Stimulated activated effector memory CD8-positive, alpha-beta T cell treated with anti-CD3 and anti-CD28 coated beads, Interleukin-12 subunit alpha, Interleukin-12 subunit beta, amount 100 ng/mL, for 72 hours (primary cell): ENCODE results near the gene HMX1.
A peak's percentile ranks its signal among the peaks of the same experiment; 100 is the strongest.

Source experiments
- ATAC-seq: fragments of 150-1000 bp; cut with Tn5 transposase; 2 replicates; pipeline ENCODE4 v1.10.0; 2021
- DNase-seq, 2 donors: peaks; one replicate each; pipeline ENCODE4 v3.0.0; 2021 to 2022; ENCODE audit warnings: low spot score in 2 of 2
- H3K27ac Mint-ChIP-seq: one replicate; pipeline ENCODE4 v1.8.0; 2022; ENCODE audit warnings: mild to moderate bottlenecking, mixed read lengths
- H3K36me3 Mint-ChIP-seq: one replicate; pipeline ENCODE4 v1.8.0; 2022; ENCODE audit warnings: mild to moderate bottlenecking, mixed read lengths
- H3K4me1 Mint-ChIP-seq: one replicate; pipeline ENCODE4 v1.8.0; 2022; ENCODE audit warnings: mixed read lengths
- H3K4me3 Mint-ChIP-seq: one replicate; pipeline ENCODE4 v1.8.0; 2022; ENCODE audit warnings: mild to moderate bottlenecking, mixed read lengths
- H3K9me3 Mint-ChIP-seq: one replicate; pipeline ENCODE4 v1.8.0; 2022; ENCODE audit warnings: mixed read lengths

HMX1 gene

GRCh38 chr4:8871417-8872401 lies at the start of gene HMX1:
Gene HMX1 (minus strand): TSS chr4:8871839. CDS start chr4:8871614, 225 bp downstream.
- Mint-ChIP-seq H3K4me1 (peaks cover 10% of the 10 kb centered on the region), H3K36me3 (peaks cover 5% of the 10 kb centered on the region), H3K27ac (no peak within 1 kb of the TSS), H3K9me3 (no peaks in the 10 kb centered on the region), H3K4me3 (no peak within 1 kb of the TSS)
- ATAC-seq (no peak), DNase-seq (no peak)

GRCh38 chr4:8920969-8921368 lies 49.3 kb upstream of the HMX1 start:
- Mint-ChIP-seq H3K36me3 (no peaks in the 10 kb centered on the region), H3K4me3 (no peak overlapping the region), H3K9me3 (peaks cover 12% of the 10 kb centered on the region), H3K4me1 (peaks cover 15% of the 10 kb centered on the region), H3K27ac (no peak overlapping the region)
- ATAC-seq (no peak), DNase-seq (peak in 1 of 2 donors; percentile 13)

DNA sequence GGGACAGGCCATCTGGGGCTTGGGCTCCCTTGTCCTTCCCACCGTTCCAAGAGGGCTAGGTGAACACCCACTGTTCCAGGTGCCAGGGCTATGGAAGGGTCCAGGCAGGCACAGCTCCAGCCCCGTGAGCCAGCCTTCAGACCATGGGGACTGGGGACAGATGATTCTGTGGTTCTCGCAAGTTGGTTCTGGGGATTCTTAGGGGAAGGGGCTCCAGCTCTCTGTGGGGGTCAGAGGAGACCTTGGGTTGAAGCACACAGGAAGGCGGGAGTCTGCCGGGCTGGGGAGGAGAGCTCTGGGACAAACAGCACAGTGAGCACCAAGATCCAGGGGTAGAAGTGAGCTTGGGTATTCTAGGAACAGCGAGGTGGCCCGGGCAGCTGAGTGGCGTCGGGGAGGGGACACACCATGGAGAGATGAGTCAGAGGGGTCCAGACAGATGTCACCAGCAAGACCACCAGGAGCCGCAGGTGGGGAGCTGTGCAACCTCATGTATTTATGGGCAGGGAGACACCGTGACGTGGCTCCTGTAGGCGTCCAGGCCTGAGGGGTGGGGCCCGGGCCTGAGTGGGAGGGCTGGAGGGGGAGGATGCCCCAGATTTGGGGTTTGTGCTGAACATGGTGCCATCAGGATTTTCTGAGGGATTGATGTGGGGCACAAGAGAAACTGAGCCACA lies 48.8 kb upstream of the HMX1 start:
- Mint-ChIP-seq H3K4me3 (no peak overlapping the region), H3K27ac (no peak overlapping the region), H3K4me1 (peaks cover 15% of the 10 kb centered on the region), H3K36me3 (no peaks in the 10 kb centered on the region), H3K9me3 (peaks cover 12% of the 10 kb centered on the region)
- DNase-seq (peak in 1 of 2 donors; percentile 28), ATAC-seq (no peak)

- ATAC-seq = no peak
- H3K9me3 Mint-ChIP-seq = peaks cover 12% of the 10 kb centered on the region
- peak in 1 of 2 donors; percentile 22 for DNase-seq
- no peaks in the 10 kb centered on the region for H3K36me3 Mint-ChIP-seq
- no peak overlapping the region for H3K27ac Mint-ChIP-seq
- H3K4me3 Mint-ChIP-seq = no peak overlapping the region
- peaks cover 15% of the 10 kb centered on the region for H3K4me1 Mint-ChIP-seq
Observed at GRCh38 chr4:8919651-8920288, 48.1 kb upstream of the HMX1 start.

- H3K9me3 Mint-ChIP-seq = peaks cover 3% of the 10 kb centered on the region
Observed at GRCh38 chr4:8917868-8918783, 46.5 kb upstream of the HMX1 start.

DNA sequence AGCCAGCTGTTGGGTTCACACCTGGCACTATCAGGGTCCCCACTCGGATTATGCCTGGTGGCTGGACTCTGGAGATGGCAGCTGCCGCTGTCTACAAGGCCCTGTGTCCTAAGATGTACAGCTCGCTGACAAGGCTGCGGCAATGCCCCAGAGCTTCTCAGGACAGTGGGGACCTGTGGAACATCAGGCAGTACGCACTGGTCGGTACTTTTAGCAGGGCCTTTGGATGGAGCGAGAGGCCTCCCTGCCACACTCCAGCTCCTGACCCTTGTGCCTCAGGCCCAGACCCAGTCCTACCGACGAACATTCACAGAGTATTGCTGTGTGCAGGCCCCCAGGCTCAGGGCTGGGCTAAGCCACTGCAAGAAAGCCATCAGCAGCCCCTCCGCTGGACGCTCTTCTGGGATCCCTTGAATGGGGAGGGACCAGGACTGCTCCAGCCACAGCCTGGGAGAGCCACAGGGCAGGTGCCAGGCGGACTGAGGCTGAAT lies 45.7 kb upstream of the HMX1 start:
- Mint-ChIP-seq H3K36me3 (no peaks in the 10 kb centered on the region), H3K27ac (no peak overlapping the region), H3K9me3 (no peaks in the 10 kb centered on the region), H3K4me3 (no peak overlapping the region), H3K4me1 (peaks cover 15% of the 10 kb centered on the region)
- ATAC-seq (peak; percentile 14), DNase-seq (peak in 1 of 2 donors; percentile 44)

More at GRCh38 chr4:8917868-8918783, 46.5 kb upstream of the HMX1 start:
- Mint-ChIP-seq H3K4me1 (peaks cover 15% of the 10 kb centered on the region), H3K4me3 (no peak overlapping the region), H3K36me3 (no peaks in the 10 kb centered on the region), H3K27ac (no peak overlapping the region)
- ATAC-seq = peak; percentile 66
- DNase-seq = peak; percentile 74 to 85

DNA sequence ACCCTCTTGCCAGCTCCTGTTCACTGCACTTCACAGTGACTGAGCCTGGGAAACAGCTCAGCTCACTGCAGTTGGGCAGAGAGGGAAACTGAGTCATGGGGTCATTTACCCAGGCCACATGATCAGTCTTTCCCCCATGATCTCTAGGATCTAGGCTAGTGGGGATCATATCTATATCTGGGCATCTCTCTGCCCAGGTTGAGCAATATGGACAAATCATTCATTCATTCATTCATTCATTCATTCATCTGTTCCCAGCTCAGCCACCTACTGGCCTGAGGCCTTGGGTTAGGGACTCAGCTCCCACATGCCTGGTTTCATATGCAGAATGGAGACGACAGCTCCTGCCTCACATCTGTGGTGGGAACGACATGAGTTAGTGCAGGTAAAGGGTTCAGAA lies 45.3 kb upstream of the HMX1 start:
- ATAC-seq (no peak), DNase-seq (no peak)
- H3K4me1 Mint-ChIP-seq = peaks cover 15% of the 10 kb centered on the region
- no peak overlapping the region for H3K4me3 Mint-ChIP-seq
- H3K27ac Mint-ChIP-seq = no peak overlapping the region
- no peaks in the 10 kb centered on the region for H3K36me3 Mint-ChIP-seq
- H3K9me3 Mint-ChIP-seq = no peaks in the 10 kb centered on the region

DNA sequence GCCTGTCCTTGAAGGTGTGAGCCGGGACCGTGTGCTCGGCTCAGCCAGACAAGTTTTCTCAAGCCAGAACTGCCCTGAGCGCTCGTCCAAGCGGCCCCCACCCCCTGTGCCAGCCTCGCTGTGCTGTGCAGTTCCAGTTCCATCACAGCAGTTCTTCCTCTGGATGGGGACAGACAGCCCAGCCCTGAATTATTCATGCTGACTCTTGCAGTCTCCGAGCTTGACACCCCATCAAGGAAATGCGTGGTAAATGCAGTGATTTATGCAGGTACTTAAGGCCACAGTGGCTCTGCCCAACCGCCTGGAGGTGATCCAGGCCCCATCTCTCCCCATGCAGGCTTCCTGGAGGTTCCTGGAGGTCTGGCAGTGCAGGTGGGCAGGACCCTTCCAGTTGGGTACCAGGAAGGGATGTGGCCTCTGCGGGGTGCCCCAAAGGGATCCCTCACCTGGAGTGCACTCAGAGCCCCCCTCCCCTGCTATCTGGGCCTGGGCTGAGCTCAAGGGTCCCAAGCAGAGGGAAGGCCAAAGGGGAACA lies 44.8 kb upstream of the HMX1 start:
- ATAC-seq (no peak), DNase-seq (peak in 1 of 2 donors; percentile 26)
- H3K4me1 Mint-ChIP-seq = peaks cover 15% of the 10 kb centered on the region

DNA sequence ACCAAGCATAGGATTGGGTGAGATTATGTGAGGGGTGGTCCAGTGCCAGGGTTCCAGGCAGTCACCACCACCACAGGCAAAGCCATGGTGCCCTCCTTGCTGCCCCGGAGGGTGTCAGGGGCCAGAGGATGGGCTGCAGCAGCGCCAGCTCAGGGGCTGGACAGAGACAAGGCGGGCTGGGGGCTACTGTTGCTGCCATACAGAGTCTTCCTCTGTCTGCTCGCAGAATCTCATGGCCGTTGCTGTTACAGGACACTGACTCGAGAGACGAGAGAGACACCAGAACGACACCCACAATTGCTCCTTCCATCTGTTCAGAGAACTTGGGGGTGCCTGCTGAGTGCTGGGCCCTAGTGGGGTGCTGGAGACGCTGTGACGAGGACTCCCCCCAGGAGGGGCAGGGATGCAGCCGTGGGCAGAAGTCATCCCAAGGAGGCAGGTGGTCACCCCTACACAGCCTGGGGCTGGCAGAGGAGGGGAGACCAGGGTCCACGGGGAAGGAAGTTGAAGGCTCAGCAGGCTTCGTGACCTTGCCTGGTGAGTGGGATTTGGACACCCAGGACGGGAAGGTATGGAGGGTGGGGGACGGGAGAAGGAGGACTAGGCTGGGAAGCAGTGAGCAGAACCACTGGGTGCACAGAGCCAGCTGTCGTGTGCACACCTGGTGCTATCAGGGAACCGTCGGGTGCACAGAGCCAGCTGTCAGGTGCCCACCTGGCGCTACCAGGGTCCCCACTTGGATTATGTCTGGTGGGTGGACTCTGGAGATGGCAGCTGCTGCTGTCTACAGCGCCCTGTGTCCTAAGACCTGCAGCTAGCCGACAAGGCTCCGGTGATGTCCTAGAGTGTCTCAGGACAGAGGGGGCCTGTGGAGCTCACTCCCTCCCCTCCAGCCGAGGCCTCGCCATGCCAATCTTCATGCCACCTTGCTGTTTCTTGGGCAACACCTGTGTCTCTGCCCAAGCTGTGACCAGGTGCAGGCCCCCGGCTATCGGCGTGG lies 43.9 kb upstream of the HMX1 start:
- Mint-ChIP-seq H3K4me3 (no peak overlapping the region), H3K36me3 (no peaks in the 10 kb centered on the region), H3K27ac (no peak overlapping the region), H3K9me3 (no peaks in the 10 kb centered on the region), H3K4me1 (peaks cover 15% of the 10 kb centered on the region)
- ATAC-seq (no peak), DNase-seq (peak in 1 of 2 donors; percentile 39)

More for the DNA sequence above, 44.8 kb upstream of the HMX1 start:
- H3K27ac Mint-ChIP-seq = no peak overlapping the region
- H3K4me3 Mint-ChIP-seq = no peak overlapping the region
- no peaks in the 10 kb centered on the region for H3K36me3 Mint-ChIP-seq
- H3K9me3 Mint-ChIP-seq = no peaks in the 10 kb centered on the region

GRCh38 chr4:8914461-8915171 lies 43.0 kb upstream of the HMX1 start:
- ATAC-seq (no peak), DNase-seq (peak in 1 of 2 donors; percentile 33)
- peaks cover 15% of the 10 kb centered on the region for H3K4me1 Mint-ChIP-seq
- no peak overlapping the region for H3K27ac Mint-ChIP-seq
- no peaks in the 10 kb centered on the region for H3K36me3 Mint-ChIP-seq
- no peak overlapping the region for H3K4me3 Mint-ChIP-seq
- no peaks in the 10 kb centered on the region for H3K9me3 Mint-ChIP-seq

DNA sequence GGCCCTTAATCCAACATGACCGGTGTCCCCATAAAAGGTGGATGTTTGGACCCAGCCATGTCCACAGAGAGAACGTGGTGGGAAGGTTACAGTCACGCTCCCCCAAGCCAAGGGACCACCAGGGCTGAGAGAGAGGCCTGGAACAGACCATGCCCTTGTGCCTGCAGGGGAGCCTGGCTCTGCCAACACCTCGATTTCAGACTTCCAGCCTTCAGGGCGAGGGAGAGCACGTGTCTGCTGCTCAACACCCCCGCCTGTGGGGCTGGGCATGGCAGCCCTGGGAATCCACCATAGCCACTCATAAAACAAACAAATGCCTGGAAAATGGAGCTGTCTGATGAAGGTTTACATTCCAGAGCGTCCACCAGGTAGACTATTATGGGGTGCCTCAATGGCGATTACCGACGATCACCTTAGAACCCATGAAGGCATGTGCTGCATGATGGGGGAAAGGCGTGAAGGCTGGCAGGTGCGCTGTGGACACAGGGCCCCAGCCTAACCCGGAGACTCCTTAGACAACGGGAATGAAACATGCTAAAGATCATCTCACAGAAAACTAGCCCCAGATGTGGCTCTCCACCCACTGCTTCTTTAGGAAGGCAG lies 42.3 kb upstream of the HMX1 start:
- no peak overlapping the region for H3K4me3 Mint-ChIP-seq
- peak in 1 of 2 donors; percentile 25 for DNase-seq
- H3K4me1 Mint-ChIP-seq = peaks cover 13% of the 10 kb centered on the region
- H3K36me3 Mint-ChIP-seq = no peaks in the 10 kb centered on the region
- no peaks in the 10 kb centered on the region for H3K9me3 Mint-ChIP-seq
- ATAC-seq = no peak
- no peak overlapping the region for H3K27ac Mint-ChIP-seq

- DNase-seq (peak in 1 of 2 donors; percentile 10), ATAC-seq (no peak)
- no peak overlapping the region for H3K27ac Mint-ChIP-seq
- H3K36me3 Mint-ChIP-seq = no peaks in the 10 kb centered on the region
- no peaks in the 10 kb centered on the region for H3K9me3 Mint-ChIP-seq
- peaks cover 8% of the 10 kb centered on the region for H3K4me1 Mint-ChIP-seq
- no peak overlapping the region for H3K4me3 Mint-ChIP-seq
Observed at GRCh38 chr4:8913121-8913857, 41.6 kb upstream of the HMX1 start.
